ENCODE results near the gene ASAP2. TPM values are rescaled to one million over a fixed set of nuclear protein-coding genes. Genes with fewer than 3 reads are reported as not detected.

ASAP2 gene
- total RNA-seq, 2 experiments from 2014 or later: 0.21 to 0.26 TPM

DNA sequence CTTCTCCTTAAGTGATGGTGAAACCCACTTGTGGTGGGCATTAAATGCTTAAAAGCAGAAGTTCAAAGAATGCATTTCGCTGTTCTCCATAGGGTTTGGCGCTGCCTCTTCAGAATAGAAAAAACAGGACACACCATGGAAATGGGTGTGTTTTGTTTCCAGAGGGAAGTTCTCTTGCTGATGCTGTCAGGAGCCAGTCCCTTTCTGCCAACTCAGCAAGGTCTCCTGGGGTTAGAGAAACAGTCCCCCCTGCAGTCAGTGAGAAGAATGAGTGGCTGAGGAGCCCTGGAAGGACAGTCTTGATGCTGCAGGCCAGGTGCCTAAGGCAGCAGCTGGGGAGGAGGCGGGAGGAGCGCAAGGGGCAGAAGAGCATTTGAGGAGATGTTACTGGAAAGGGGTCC lies 37.8 kb upstream of the ASAP2 start:
- Mint-ChIP-seq H3K36me3 (ENCODE audit: low read depth) (no peaks in the 10 kb centered on the region), H3K4me3 (no peak overlapping the region), H3K27me3 (peaks cover 16% of the 10 kb centered on the region), H3K9me3 (ENCODE audit: low read depth) (no peaks in the 10 kb centered on the region), H3K4me1 (no peaks in the 10 kb centered on the region), H3K27ac (no peak overlapping the region)
- POLR2A ChIA-PET: no interaction called here
- DNase-seq (no peak), ATAC-seq (no peak)
- CTCF ChIA-PET: interaction anchor here (0.7 kb wide), 1 partner anchor 269 kb away, joined by 3 read pairs; no protein-coding TSS in a partner anchor
- intact Hi-C loops (cut with DNase I, micrococcal nuclease): no loop called here

DNA sequence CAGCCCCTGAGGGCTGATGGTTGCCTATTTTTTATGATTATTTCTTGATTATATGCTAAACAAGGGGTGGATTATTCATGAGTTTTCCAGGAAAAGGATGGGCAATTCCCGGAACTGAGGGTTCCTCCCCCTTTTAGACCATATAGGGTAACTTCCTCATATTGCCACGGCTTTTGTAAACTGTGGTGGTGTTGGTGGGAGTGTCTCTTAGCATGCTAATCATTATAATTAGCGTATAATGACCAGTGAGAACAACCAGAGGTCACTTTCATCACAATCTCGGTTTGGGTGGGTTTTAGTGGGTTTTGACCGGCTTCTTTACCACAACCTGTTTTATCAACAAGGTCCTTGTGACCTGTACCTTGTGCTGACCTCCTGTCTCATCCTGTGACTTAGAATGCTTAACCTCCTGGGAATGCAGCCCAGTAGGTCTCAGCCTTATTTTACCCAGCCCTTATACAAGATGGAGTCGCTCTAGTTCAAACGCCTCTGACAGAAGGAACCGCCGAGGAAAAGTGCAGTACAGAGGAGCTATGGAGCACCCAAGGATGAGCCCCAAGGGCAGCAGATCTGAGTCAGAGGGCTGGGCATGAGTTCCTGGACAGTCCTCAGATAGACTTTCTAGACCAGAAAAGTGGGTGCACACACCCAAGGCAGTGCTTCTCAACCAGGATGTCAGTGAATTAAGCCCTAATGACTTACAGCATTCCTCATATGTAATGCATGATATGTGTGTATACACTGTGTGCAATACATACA lies 37.1 kb upstream of the ASAP2 start:
- POLR2A ChIA-PET: no interaction called here
- peaks cover 19% of the 10 kb centered on the region for H3K27me3 Mint-ChIP-seq
- H3K4me1 Mint-ChIP-seq: no peaks in the 10 kb centered on the region
- no peaks in the 10 kb centered on the region for H3K36me3 Mint-ChIP-seq (ENCODE audit: low read depth)
- ATAC-seq (no peak), DNase-seq (no peak)
- H3K4me3 Mint-ChIP-seq: no peak overlapping the region
- no peak overlapping the region for H3K27ac Mint-ChIP-seq
- intact Hi-C loops (cut with DNase I, micrococcal nuclease): no loop called here
- no peaks in the 10 kb centered on the region for H3K9me3 Mint-ChIP-seq (ENCODE audit: low read depth)
- CTCF ChIA-PET: interaction anchor here (0.7 kb wide), 1 partner anchor 268 kb away, joined by 3 read pairs; no protein-coding TSS in a partner anchor

DNA sequence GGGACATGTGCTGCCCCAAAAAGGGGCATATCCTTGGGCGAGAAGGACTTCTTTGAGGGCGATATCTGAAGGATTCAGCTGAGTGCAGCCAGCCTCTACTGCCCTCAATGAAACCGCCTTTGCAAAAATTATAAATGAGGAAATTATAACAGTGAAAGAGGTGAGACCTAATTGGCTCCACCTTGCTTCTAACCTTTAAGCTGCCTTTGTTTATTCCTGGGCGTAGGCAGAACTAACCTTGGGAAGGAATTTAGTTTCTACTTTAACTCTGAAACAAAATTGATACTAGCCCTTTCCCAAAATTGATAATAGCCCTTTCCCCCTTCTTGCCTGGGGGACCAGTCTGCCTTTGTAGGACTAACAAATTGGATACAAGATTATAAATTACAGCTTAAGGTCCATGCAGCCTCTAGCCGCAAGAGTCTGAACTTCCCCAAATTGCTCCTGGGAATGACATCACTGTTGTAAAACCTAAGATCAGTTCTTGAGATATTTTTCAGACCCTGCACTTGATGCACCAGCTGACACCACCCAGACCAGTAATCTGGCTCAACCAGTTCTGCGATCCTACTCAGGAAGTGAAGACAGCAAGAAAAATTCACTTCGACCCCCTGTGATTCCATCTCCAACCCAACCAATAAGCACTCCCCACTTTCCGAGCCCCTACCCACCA lies 36.0 kb upstream of the ASAP2 start:
- peaks cover 18% of the 10 kb centered on the region for H3K27me3 Mint-ChIP-seq
- ChIA-PET CTCF (no interaction called here), POLR2A (no interaction called here)
- intact Hi-C loops (cut with DNase I, micrococcal nuclease): no loop called here
- H3K9me3 Mint-ChIP-seq (ENCODE audit: low read depth): no peaks in the 10 kb centered on the region
- no peak overlapping the region for H3K4me3 Mint-ChIP-seq
- no peak for ATAC-seq
- no peaks in the 10 kb centered on the region for H3K36me3 Mint-ChIP-seq (ENCODE audit: low read depth)
- no peak for DNase-seq
- H3K4me1 Mint-ChIP-seq: no peaks in the 10 kb centered on the region
- no peak overlapping the region for H3K27ac Mint-ChIP-seq

DNA sequence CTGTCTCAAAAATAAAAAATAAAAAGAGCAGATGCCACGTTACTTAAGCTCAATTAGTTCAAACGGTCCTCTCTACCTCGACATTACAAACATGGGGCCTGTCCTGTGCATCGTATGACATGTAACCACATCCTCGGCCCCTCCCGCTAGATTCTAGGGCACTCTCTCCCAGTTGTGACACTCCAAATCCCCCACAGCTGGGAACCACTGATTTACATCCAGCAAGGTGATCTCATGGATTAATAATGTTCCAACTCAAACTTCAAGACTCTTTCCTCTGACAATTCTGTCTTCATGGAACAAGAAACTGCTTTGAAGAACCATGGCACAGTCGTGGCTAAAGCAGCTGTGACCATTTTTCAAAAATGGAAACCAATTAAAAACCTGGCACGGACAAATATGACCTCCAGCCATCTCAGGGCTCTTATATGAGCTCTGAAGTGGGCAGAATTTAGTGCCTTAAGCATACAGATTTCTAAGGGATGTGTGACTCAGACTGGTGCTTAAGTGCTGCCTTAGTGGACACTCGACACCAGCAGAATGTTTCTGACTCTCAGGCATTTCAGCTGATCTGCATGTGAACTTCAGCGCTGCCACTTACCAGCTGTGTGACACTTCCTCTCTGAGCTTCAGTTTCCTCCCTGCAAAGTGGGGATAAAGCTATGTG lies 31.7 kb upstream of the ASAP2 start:
- H3K4me3 Mint-ChIP-seq: no peak overlapping the region
- intact Hi-C loops (cut with DNase I, micrococcal nuclease): no loop called here
- no peaks in the 10 kb centered on the region for H3K36me3 Mint-ChIP-seq (ENCODE audit: low read depth)
- ATAC-seq (no peak), DNase-seq (no peak)
- no peak overlapping the region for H3K27ac Mint-ChIP-seq
- ChIA-PET CTCF (no interaction called here), POLR2A (no interaction called here)
- peaks cover 12% of the 10 kb centered on the region for H3K27me3 Mint-ChIP-seq
- H3K9me3 Mint-ChIP-seq (ENCODE audit: low read depth): no peaks in the 10 kb centered on the region
- H3K4me1 Mint-ChIP-seq: no peaks in the 10 kb centered on the region

DNA sequence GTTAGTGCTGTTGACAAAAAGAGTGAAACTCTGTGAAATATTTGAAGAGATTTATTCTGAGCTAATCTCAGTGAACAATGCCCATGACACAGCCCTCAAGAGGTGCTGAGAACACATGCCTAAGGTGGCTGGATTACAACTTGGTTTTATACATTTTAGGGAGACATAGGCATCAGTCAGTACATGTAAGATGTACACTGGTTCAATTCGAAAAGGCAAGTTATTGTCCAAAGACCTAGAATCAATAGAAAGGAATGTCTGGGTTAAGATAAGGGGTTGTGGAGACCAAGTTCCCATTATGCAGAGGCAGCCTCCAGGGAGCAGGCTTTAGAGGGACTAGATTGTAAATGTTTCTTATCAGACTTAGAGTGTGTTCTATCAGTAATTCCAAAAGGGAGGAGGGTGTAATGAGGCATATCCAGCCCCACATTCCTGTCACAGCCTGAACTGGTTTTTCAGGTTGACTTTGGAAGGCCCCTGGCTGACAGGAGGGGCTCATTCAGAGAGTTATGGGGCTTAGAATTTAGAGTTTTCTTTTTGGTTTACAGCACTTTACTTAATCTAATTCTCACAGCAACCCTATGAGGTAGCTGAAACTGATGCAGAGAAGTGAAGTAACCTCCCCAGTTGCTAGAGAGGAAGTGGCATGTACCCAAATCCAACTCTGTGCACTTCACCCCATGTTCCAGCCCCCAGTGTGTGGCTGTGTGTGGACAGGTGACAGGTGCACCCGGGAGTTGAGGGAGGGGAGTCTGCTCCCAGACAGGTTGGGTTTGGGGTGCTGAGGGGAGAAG lies 28.3 kb upstream of the ASAP2 start:
- Mint-ChIP-seq H3K4me1 (no peaks in the 10 kb centered on the region), H3K36me3 (ENCODE audit: low read depth) (no peaks in the 10 kb centered on the region), H3K4me3 (no peak overlapping the region), H3K27me3 (peaks cover 11% of the 10 kb centered on the region), H3K27ac (no peak overlapping the region), H3K9me3 (ENCODE audit: low read depth) (no peaks in the 10 kb centered on the region)
- ChIA-PET POLR2A (no interaction called here), CTCF (no interaction called here)
- ATAC-seq (no peak), DNase-seq (no peak)
- intact Hi-C loops (cut with DNase I, micrococcal nuclease): no loop called here

DNA sequence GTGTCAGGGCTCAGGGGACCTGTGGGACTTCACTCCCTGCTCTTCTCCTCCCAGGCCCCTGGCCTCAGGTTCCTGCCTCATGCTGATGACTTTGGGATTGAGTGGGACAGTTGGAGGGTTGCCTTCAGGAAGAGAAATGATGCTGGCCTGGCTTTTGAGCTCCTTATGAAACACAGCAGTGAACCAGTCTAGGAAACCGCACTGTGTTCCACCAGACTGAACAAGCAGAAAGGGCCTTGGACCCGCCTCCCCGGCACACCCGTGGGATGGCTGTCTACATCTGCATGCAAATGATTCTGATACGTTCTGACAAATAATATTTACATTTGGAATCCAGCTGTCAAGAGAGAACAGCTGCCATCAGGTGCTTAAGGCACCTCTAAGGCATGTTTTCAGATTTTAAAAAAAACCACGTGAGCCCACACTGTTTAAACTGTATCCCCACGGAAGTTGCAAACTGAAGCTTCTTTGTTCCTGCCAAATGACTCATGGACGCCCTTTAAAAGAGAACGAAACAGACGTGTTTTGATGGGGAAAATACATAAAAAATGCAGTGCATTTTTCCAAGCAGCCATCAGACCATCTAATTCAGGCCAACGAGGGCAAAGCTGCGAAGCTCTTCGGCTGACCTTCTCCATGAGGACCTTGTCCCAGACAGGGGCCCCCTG lies 27.6 kb upstream of the ASAP2 start:
- Mint-ChIP-seq H3K27me3 (peaks cover 11% of the 10 kb centered on the region), H3K36me3 (ENCODE audit: low read depth) (no peaks in the 10 kb centered on the region), H3K27ac (no peak overlapping the region), H3K4me3 (no peak overlapping the region), H3K4me1 (no peaks in the 10 kb centered on the region), H3K9me3 (ENCODE audit: low read depth) (no peaks in the 10 kb centered on the region)
- intact Hi-C loops (cut with DNase I, micrococcal nuclease): no loop called here
- CTCF ChIA-PET: interaction anchor here (0.8 to 1.3 kb wide), 2 partner anchors 11 to 26 kb away, joined by 3 to 4 read pairs; no protein-coding TSS in a partner anchor
- no peak for DNase-seq
- no peak for ATAC-seq
- POLR2A ChIA-PET: no interaction called here

DNA sequence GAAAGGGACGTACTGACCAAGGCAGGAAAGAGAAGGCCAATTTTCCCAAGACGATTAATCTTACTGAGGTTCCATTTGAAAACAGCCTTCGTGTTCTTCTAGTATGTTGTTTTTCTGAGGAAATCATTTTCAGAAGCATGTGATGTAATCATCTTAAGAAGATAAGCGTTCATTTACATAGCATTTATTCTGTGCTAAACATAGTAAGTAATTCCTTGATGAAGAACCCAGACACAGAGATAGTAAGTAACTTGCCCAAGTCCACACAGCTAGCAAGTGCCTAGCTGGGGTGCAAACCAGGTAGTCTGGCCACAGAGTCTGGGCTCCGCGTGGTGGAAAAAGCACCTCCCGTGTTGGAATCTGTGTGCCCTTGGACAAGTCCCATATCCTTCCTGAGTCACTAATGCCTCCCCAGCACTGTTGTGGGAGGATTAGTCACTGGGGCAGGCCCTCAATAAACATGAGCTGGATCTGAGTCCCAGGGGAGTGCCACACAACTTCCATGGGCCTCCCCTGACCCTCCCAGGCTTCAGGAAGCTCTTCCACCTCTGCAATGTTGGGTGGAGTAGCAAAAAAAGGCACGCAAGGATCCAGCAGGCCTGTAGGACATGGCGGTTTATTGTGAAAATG lies 26.9 kb upstream of the ASAP2 start:
- ATAC-seq: no peak
- Mint-ChIP-seq H3K4me1 (no peaks in the 10 kb centered on the region), H3K36me3 (ENCODE audit: low read depth) (no peaks in the 10 kb centered on the region), H3K9me3 (ENCODE audit: low read depth) (no peaks in the 10 kb centered on the region), H3K4me3 (no peak overlapping the region), H3K27ac (no peak overlapping the region), H3K27me3 (peaks cover 9% of the 10 kb centered on the region)
- DNase-seq: no peak
- ChIA-PET CTCF (interaction anchor here (0.8 to 1.3 kb wide), 2 partner anchors 12 to 26 kb away, joined by 3 to 4 read pairs; no protein-coding TSS in a partner anchor), POLR2A (no interaction called here)
- intact Hi-C loops (cut with DNase I, micrococcal nuclease): no loop called here

DNA sequence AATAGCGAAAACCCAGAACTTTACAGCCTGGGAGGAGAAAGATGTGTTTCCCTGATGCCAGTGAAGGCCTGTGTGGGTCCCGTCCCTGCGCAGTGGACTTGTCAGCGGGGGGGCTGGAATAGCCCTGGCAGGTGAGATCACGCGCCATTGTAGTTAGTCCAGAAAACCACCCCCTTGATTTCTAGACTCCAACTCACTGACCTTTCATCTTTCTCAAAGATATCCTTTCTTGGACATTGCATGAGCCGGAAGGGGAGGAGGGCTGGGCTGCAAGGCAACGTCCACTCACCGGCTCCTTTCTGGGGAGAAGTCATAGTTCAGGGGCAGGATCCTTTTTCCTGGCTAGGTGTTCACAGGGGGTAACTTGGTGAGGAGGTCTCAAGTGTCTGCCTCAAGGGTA lies 22.3 kb upstream of the ASAP2 start:
- Mint-ChIP-seq H3K36me3 (ENCODE audit: low read depth) (no peaks in the 10 kb centered on the region), H3K9me3 (ENCODE audit: low read depth) (no peaks in the 10 kb centered on the region), H3K27ac (no peak overlapping the region), H3K27me3 (peaks cover 9% of the 10 kb centered on the region), H3K4me1 (no peaks in the 10 kb centered on the region), H3K4me3 (no peak overlapping the region)
- intact Hi-C loops (cut with DNase I, micrococcal nuclease): no loop called here
- DNase-seq (no peak), ATAC-seq (no peak)
- ChIA-PET POLR2A (no interaction called here), CTCF (no interaction called here)

DNA sequence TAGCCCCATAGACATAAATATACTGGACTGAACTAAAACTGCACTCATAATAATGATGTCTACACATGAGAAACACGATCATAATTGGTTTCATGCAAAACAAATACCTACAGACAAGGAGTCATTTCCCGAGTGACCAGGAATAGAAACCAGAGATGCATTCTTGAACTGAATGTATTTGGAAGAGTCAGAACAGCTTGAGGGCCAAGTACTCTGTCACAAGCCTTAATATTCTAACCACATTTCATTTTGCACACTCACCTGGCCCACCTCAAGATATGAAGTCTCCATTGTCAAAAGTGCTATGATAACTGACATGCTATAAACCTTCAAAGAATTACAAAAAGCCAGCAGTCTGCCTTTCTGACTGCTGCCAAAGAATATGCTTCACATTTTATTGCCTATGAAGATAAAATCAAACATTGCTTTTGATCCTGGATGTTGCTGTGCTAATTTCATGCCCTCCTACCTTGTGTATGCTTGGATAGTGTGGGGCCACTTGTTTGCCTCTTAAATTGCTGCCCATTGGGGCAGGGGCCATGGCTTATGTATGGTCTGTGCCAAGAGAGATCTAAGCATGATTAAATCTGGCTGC lies 18.9 kb upstream of the ASAP2 start:
- CTCF ChIA-PET: no interaction called here
- DNase-seq (no peak), ATAC-seq (peak; percentile 26)

DNA sequence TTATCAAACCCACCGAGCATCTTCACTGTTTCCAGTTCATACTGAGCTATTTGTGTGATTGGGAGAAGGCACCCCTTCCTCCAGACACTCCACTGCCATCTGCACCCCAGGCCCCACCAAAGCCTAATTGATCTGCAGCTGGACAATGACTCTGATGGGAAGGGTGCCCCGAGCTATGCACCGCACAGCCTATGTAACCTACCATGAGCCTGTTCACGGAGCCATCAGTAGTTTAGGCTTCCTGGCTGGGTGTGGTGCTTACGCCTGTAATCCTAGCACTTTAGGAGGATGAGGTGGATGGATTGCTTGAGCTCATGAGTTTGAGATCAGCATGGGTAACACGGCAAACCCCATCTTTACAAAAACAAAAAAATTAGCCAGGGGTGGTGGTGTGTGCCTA lies 17.8 kb upstream of the ASAP2 start:
- Mint-ChIP-seq H3K4me1 (no peaks in the 10 kb centered on the region), H3K4me3 (no peak overlapping the region), H3K36me3 (ENCODE audit: low read depth) (no peaks in the 10 kb centered on the region), H3K27ac (no peak overlapping the region), H3K27me3 (peaks cover 2% of the 10 kb centered on the region), H3K9me3 (ENCODE audit: low read depth) (no peaks in the 10 kb centered on the region)
- DNase-seq: no peak
- POLR2A ChIA-PET: interaction anchor here (0.7 kb wide), 1 partner anchor 408 kb away, joined by 3 read pairs; no protein-coding TSS in a partner anchor
- ATAC-seq: no peak
- CTCF ChIA-PET: interaction anchor here (0.5 to 0.7 kb wide), 3 partner anchors 21 to 38 kb away, joined by 3 to 4 read pairs (median 3); no protein-coding TSS in a partner anchor
- intact Hi-C loops (cut with DNase I, micrococcal nuclease): no loop called here

More for the DNA sequence above, 18.9 kb upstream of the ASAP2 start:
- no peaks in the 10 kb centered on the region for H3K4me1 Mint-ChIP-seq
- H3K27ac Mint-ChIP-seq: no peak overlapping the region
- POLR2A ChIA-PET: no interaction called here
- no peaks in the 10 kb centered on the region for H3K27me3 Mint-ChIP-seq
- H3K36me3 Mint-ChIP-seq (ENCODE audit: low read depth): no peaks in the 10 kb centered on the region
- no peaks in the 10 kb centered on the region for H3K9me3 Mint-ChIP-seq (ENCODE audit: low read depth)
- H3K4me3 Mint-ChIP-seq: no peak overlapping the region
- intact Hi-C loops (cut with DNase I, micrococcal nuclease): no loop called here
